Hematopoietic multipotent progenitor cell treated with erythropoietin and hydrocortisone succinate and interleukin-3 and kit ligand, for 15 days (in vitro differentiated cells): Measurements from ENCODE around the gene COG1.
"Not testable (repeated sequence)": the region's sequence is repeated elsewhere in the genome, so short reads cannot be mapped to it uniquely, and the experiment has no call there.

Experiments used
- DNase-seq: peaks from one replicate; pipeline ENCODE4 v3.0.0-alpha.2; 2015; ENCODE audit warnings: low spot score

Gene COG1

GRCh38 chr17:73192894-73193701 is at the start of gene COG1:
TSS of gene COG1 (plus strand) at chr17:73193055. CDS start at chr17:73193070, 15 bp downstream.
- DNase-seq = peak; percentile 92

- DNase-seq = not testable (repeated sequence)
Observed at GRCh38 chr17:73144209-73144608, 48.6 kb upstream of the COG1 start.

GRCh38 chr17:73145641-73146040 is 47.2 kb upstream of the COG1 start:
- no peak for DNase-seq

GRCh38 chr17:73147791-73148190 is 45.1 kb upstream of the COG1 start:
- not testable (repeated sequence) for DNase-seq

GRCh38 chr17:73148540-73149334 is 44.1 kb upstream of the COG1 start:
- DNase-seq = no peak

GRCh38 chr17:73150622-73151300 is 42.1 kb upstream of the COG1 start:
- DNase-seq = not testable (repeated sequence)

GRCh38 chr17:73151916-73152632 is 40.8 kb upstream of the COG1 start:
- DNase-seq = no peak

- DNase-seq = no peak
Observed at GRCh38 chr17:73155410-73156165, 37.3 kb upstream of the COG1 start.

GRCh38 chr17:73156166-73156840 is 36.6 kb upstream of the COG1 start:
- peak; percentile 37 for DNase-seq

- DNase-seq = no peak
Observed at GRCh38 chr17:73156887-73157520, 35.9 kb upstream of the COG1 start.

- DNase-seq = no peak
Observed at GRCh38 chr17:73157521-73157890, 35.3 kb upstream of the COG1 start.

GRCh38 chr17:73158133-73158532 is 34.7 kb upstream of the COG1 start:
- no peak for DNase-seq

GRCh38 chr17:73160980-73161630 is 31.8 kb upstream of the COG1 start:
- DNase-seq = no peak

- no peak for DNase-seq
Observed at GRCh38 chr17:73163043-73163442, 29.8 kb upstream of the COG1 start.

GRCh38 chr17:73165616-73166404 is 27.0 kb upstream of the COG1 start:
- DNase-seq = no peak

GRCh38 chr17:73166731-73167581 is 25.9 kb upstream of the COG1 start:
- no peak for DNase-seq

- no peak for DNase-seq
Observed at GRCh38 chr17:73168667-73169066, 24.2 kb upstream of the COG1 start.

GRCh38 chr17:73170324-73170723 is 22.5 kb upstream of the COG1 start:
- DNase-seq = no peak
